CD4-positive, alpha-beta T cell treated with Interferon alpha-2 for 1 hour (primary cell): ENCODE data around the gene H2AZ2.
"Not testable (repeated sequence)": the region's sequence is repeated elsewhere in the genome, so short reads cannot be mapped to it uniquely, and the experiment has no call there.

Source experiments
- DNase-seq, 2 donors: peaks; one replicate each; pipeline ENCODE4 v3.0.0-alpha.2; 2020 to 2022

Gene H2AZ2

GRCh38 chr7:44847920-44848634, at the start of gene H2AZ2:
TSS of gene H2AZ2 (minus strand) at chr7:44848087. CDS start at chr7:44847971, 116 bp downstream.
- peak; percentile 100 for DNase-seq

DNA sequence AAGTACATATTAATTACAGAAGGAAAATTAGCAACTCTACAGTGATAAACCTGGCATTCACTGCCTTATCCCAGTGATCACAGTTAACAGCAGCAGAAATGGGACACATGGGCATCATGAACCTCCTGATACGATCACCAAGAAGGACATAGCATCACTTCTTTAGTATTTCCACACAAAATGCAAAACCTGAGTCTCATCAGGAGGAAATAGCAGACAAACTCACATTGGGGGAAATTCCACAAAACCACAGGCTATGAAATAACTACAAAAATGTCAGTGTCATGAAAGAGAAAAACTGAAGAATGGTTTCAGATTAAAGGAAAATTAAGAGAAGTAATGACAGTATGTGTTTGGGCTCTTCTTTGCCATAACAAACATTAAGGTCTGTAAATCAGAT, 49.4 kb upstream of the H2AZ2 start:
- DNase-seq, result no peak

GRCh38 chr7:44894888-44895580, 47.1 kb upstream of the H2AZ2 start:
- no peak for DNase-seq

GRCh38 chr7:44893710-44894234, 45.9 kb upstream of the H2AZ2 start:
- DNase-seq, result no peak

DNA sequence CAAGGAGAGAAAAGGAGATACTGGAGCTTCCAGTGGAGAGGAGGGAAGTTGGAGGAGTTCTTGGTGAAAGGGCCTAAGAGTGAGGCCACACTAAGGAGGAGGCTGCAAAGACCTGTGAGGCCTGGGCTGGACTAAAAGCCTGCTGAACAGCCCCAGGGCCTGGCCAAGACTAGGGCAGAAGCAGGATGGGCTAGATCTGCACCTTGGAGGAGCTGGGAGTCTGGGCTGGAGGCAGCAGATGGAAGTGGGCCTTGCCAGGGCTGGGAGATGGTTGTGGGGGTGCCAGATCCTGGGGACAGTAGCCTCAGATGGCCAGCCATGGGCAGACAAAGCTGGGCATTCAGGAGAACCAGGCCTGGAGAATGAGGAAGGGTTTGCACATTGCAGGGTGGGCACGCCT, 43.9 kb upstream of the H2AZ2 start:
- no peak for DNase-seq

- DNase-seq, result peak; percentile 26 to 67
Observed at GRCh38 chr7:44891372-44891771, 43.5 kb upstream of the H2AZ2 start.

DNA sequence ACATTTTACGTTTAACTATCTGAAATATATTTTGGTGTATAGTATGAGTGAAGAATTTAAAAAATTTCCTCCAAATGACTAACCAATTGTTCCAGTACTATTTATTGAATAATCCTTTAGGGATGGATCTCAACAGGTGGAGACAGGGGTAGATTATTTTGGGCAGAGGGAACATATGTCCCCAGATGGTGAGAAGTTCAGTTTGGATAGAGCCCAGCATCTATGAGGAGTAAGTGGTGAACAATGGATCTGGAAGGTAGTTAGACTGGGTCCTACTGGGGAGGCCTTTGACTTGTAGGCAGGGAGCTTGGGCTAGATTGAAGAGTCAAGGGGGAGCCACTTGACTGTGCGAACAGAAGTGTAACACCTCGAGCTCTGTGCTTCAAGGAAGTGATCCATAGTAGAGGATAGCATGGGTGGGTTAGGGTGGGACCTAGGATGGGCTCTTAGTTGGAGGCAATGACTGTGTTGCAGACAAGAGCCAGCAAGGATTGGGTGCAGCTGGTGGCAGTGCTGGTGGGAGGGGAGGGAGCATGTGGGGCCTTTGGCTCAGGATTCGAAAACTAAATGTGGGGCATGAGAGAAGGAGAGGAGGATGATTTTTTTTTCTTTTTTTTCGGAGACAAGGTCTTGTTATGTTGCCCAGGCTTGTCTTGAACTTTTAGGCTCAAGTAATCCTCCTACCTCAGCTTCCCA, 41.3 kb upstream of the H2AZ2 start:
- DNase-seq, result no peak

- peak; percentile 32 to 57 for DNase-seq
Observed at GRCh38 chr7:44887293-44887692, 39.4 kb upstream of the H2AZ2 start.

GRCh38 chr7:44885394-44886317, 37.8 kb upstream of the H2AZ2 start, which contains the start of gene PURB:
TSS of gene PURB (minus strand) at chr7:44885530. CDS start at chr7:44885348, 182 bp downstream.
- DNase-seq, result peak; percentile 97 to 98

DNA sequence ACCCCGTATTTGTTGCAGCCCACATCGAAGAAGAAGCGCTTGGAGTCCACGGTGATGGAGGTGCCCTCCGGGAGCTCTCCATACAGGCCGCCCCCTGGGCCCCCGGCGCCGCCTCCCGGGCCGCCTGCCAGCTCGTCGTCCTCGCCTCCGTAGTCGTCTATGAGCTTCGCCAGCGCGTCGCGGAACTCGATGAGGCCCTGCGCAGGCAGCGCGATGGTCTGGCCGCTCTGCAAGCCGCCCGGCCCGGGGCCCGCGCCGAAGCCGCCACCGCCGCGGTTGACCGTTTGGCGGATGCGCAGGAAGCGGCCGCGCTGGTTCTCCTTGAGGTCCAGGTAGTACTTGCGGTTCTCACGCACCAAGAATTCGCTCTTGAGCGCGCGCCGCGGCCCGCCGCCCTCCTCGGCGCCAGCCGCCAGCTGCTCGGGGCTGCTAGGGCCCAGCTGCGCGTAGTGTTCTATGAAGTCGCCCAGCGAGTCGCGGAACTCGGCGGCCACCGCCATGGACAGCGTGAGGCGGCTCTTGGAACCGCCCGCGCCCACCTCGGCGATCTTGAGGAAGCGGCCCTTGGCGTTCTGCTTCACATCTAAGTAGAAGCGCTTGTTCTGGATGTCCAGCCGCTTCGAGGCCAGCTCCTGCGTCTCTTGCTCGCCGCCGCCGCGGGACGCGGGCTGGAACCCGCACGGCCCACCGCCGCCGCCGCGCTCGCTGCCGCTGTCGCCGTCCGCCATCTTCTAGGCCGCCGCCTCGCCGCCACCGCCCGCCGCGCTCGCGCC, 36.9 kb upstream of the H2AZ2 start:
- peak; percentile 43 to 58 for DNase-seq

DNA sequence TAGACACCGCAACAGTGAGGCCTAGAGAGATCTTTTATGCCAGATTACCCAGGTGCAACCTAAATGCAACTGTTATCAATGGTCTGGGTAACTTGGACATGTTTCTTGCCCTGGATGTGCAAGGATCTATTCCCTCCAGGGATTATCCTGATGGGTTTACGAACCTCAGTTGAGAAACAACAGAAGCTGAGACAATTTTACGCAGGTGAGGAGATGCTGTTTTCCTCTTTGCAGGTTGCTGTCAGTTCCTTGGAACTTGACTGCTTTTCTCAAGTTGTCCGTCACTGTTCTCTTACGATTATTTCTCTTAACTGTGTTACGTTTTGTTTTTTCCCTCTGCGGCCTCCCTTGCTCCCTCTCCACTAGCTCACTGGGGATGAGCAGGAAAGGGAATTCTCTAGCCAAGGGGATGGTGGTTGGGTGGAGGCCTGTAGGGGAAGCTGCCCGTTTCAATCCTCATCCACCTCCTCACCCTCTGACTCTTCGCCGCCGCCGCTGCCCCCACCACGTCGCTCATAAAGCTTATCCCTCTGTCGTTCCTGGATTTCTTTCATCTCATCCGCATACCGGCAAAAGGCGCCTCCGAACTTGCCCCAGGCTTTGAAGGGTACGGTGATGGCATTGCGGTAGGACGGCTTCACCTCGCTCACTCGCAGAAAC, 36.2 kb upstream of the H2AZ2 start:
- no peak for DNase-seq

GRCh38 chr7:44882899-44883298, 35.0 kb upstream of the H2AZ2 start:
- no peak for DNase-seq

DNA sequence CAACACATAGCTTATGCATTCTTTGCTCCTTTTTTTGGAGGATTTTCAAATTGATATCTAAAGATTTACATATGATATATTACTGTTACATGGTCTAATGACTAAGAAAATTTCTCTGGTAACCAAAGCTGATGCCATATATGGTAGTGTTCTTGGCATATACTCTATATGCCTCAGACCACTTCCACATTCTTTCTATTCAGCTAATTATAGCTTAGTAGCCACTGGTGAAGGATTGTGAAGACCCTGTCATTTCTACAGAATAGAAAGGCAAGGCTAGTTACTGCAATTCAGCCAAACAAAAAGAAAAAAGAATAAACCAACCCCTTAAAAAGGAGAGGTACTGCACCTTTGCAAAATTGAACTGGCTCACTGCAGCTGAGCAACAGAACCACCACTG, 33.7 kb upstream of the H2AZ2 start:
- DNase-seq, result no peak

DNA sequence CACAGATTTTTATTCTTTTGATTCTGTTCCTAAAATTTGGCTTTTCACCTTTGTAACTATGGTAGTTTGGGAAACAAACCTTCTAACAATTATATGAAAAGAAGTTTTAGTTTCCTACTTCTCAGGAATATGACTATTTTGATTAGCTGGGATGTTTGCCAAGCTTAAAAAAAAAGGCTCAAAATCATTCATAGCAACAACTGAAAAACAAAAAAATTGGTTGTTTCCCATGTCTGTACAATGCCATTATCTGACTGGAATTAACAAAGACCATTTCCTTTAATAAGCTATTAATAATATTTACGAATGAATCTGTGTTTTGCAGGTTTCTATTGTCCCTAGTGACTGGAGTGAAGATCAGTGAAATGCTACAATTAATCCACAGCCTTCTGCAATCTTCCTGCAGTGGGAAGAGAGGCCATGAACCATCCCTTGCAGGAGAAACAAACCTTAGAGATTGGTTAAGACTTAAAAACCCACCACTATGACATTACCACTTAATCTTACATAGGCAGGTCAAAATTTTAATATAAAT, 33.2 kb upstream of the H2AZ2 start:
- DNase-seq, result no peak

- peak in 1 of 2 donors; percentile 16 for DNase-seq
Observed at GRCh38 chr7:44880317-44881018, 32.6 kb upstream of the H2AZ2 start.

- no peak for DNase-seq
Observed at GRCh38 chr7:44876393-44876792, 28.5 kb upstream of the H2AZ2 start.

DNA sequence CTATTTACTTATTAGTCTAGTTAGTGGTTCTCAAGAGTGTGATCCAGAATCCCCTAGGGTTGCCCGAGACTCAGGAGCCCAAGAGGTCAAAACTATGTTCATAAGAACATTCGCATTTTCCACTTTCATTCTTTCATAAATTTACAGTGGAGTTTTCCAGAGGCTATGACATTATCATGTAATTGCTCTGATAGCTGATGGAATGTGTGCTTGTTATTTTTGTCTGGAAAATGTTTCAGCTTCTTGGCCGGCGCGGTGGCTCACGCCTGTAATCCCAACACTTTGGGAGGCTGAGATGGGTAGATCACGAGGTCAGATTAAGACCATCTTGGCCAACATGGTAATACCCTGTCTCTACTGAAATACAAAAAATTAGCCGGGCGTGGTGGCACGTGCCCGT, 27.4 kb upstream of the H2AZ2 start:
- no peak for DNase-seq

- DNase-seq, result no peak
Observed at GRCh38 chr7:44872787-44873186, 24.9 kb upstream of the H2AZ2 start.

DNA sequence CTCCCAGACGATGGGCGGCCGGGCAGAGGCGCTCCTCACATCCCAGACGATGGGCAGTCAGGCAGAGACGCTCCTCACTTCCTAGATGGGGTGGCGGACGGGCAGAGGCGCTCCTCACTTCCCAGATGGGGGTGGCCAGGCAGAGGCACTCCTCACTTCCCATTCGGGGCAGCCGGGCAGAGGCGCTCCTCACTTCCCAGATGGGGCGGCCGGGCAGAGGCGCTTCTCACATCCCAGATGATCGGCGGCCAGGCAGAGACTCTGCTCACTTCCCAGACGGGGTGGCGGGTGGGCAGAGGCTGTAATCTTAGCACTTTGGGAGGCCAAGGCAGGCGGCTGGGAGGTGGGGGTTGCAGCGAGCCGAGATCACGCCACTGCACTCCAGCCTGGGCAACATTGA, 24.0 kb upstream of the H2AZ2 start:
- not testable (repeated sequence) for DNase-seq

DNA sequence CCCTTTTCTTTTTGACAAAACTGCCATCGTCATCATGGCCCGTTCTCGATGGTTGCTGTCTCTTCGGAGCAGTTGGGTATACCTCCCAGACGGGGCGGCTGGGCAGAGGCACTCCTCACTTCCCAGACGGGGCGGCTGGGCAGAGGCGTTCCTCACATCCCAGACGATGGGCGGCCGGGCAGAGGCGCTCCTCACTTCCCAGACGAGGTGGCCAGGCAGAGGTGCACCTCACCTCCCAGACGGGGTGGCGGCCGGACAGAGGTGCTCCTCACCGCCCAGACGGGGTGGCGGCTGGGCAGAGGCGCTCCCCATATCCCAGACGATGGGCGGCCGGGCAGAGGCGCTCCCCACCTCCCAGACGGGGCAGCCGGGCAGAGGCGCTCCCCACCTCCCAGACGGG, 22.9 kb upstream of the H2AZ2 start:
- not testable (repeated sequence) for DNase-seq
